HFFc6 (cell line): ENCODE data around the gene SYT5. TPM values are rescaled to one million over a fixed set of nuclear protein-coding genes. Genes with fewer than 3 reads are reported as not detected.
"Not testable (repeated sequence)": the region's sequence is repeated elsewhere in the genome, so short reads cannot be mapped to it uniquely, and the experiment has no call there.

Experiments
- DNase-seq: peaks from one replicate; pipeline ENCODE4 v3.0.0-alpha.2; 2018
- H3K27ac Mint-ChIP-seq: 2 replicates; pipeline ENCODE4 v1.8.0; 2020; ENCODE audit warnings: mild to moderate bottlenecking, mixed read lengths
- H3K27me3 Mint-ChIP-seq: 2 replicates; pipeline ENCODE4 v1.8.0; 2021; ENCODE audit warnings: mild to moderate bottlenecking, moderate library complexity, mixed read lengths; ENCODE audit not compliant: insufficient read depth
- H3K36me3 Mint-ChIP-seq: 2 replicates; pipeline ENCODE4 v1.8.0; 2021; ENCODE audit warnings: low read depth, mixed read lengths
- H3K4me1 Mint-ChIP-seq: 2 replicates; pipeline ENCODE4 v1.8.0; 2020; ENCODE audit warnings: low read depth, mixed read lengths
- H3K4me3 Mint-ChIP-seq: 2 replicates; pipeline ENCODE4 v1.8.0; 2020; ENCODE audit warnings: mild to moderate bottlenecking, moderate library complexity, mixed read lengths
- H3K9me3 Mint-ChIP-seq: 2 replicates; pipeline ENCODE4 v1.8.0; 2020; ENCODE audit warnings: mild to moderate bottlenecking, mixed read lengths
- CTCF ChIP-seq: fragments of 200-600 bp; sonication (generic); IDR thresholded peaks from 2 replicates; pipeline ENCODE4 v1.5.0; 2021; ENCODE audit warnings: antibody characterized with exemption, mild to moderate bottlenecking
- total RNA-seq, 6 experiments: library from RNA; stranded (reverse); fragmentation: NEBNext Ultra II Directional; extraction: Animal tissue kit (Norgen Biotek cat#: 25700); gene quantifications; 2 replicates in 1 of 6; 3 replicates in 5 of 6; pipeline ENCODE4 v1.2.3, GENCODE V29; 2021

SYT5 gene
- total RNA-seq, 6 experiments from 2014 or later: 0.09 to 1.2 (median 0.38) TPM; not detected in 3

- peak overlapping the region; percentile 91 for H3K27ac Mint-ChIP-seq
These were observed 7.3 kb downstream of the SYT5 start for GRCh38 chr19:55172741-55173140.

GRCh38 chr19:55172318-55172717 lies 7.8 kb downstream of the SYT5 start:
- H3K27me3 Mint-ChIP-seq, DNase-seq, H3K9me3 Mint-ChIP-seq, H3K36me3 Mint-ChIP-seq: not testable (repeated sequence)
- Mint-ChIP-seq H3K4me1 (peaks cover 28% of the 10 kb centered on the region), H3K27ac (peak overlapping the region; percentile 91), H3K4me3 (peak overlapping the region; percentile 91)

More at GRCh38 chr19:55172741-55173140, 7.3 kb downstream of the SYT5 start:
- peaks cover 4% of the 10 kb centered on the region; the same call in 1 of the 2 replicates for H3K36me3 Mint-ChIP-seq
- peaks cover 28% of the 10 kb centered on the region for H3K4me1 Mint-ChIP-seq
- H3K4me3 Mint-ChIP-seq: peak overlapping the region; percentile 91
- no peaks in the 10 kb centered on the region for H3K9me3 Mint-ChIP-seq
- peak; percentile 64 for TF ChIP-seq CTCF
- H3K27me3 Mint-ChIP-seq: peaks cover 4% of the 10 kb centered on the region
- peak; percentile 86 for DNase-seq

- peaks cover 28% of the 10 kb centered on the region for H3K4me1 Mint-ChIP-seq
- no peak for TF ChIP-seq CTCF
- H3K36me3 Mint-ChIP-seq: peaks cover 4% of the 10 kb centered on the region; the same call in 1 of the 2 replicates
- peak overlapping the region; percentile 57 for H3K4me3 Mint-ChIP-seq
- no peak for DNase-seq
- 0 out of 2 replicates have a peak overlapping the region, but pooled peaks have one; percentile 31 for H3K27ac Mint-ChIP-seq
- no peaks in the 10 kb centered on the region for H3K9me3 Mint-ChIP-seq
- H3K27me3 Mint-ChIP-seq: peaks cover 7% of the 10 kb centered on the region
These were observed 8.6 kb downstream of the SYT5 start for GRCh38 chr19:55171440-55171839.

- no peak for DNase-seq
- H3K9me3 Mint-ChIP-seq: no peaks in the 10 kb centered on the region
- no peaks in the 10 kb centered on the region for H3K36me3 Mint-ChIP-seq
- TF ChIP-seq CTCF: no peak
- H3K4me3 Mint-ChIP-seq: no peak overlapping the region
- no peak overlapping the region for H3K27ac Mint-ChIP-seq
- peaks cover 32% of the 10 kb centered on the region for H3K4me1 Mint-ChIP-seq
- H3K27me3 Mint-ChIP-seq: peaks cover 10% of the 10 kb centered on the region
These were observed 11.0 kb downstream of the SYT5 start for GRCh38 chr19:55169136-55169535.

GRCh38 chr19:55166530-55167268 lies 13.4 kb downstream of the SYT5 start, which contains the start of gene DNAAF3:
Gene DNAAF3 (minus strand): TSS chr19:55166613. CDS start chr19:55166413, 200 bp downstream.
- peak within 1 kb of the TSS; percentile 89 for H3K4me3 Mint-ChIP-seq
- peaks cover 18% of the 10 kb centered on the region for H3K4me1 Mint-ChIP-seq
- no peaks in the 10 kb centered on the region for H3K36me3 Mint-ChIP-seq
- H3K27ac Mint-ChIP-seq: peak within 1 kb of the TSS; percentile 59
- DNase-seq: peak; percentile 98
- no peak for TF ChIP-seq CTCF
- peaks cover 9% of the 10 kb centered on the region for H3K27me3 Mint-ChIP-seq
- no peaks in the 10 kb centered on the region for H3K9me3 Mint-ChIP-seq

GRCh38 chr19:55165952-55166529 lies 14.0 kb downstream of the SYT5 start:
- no peaks in the 10 kb centered on the region for H3K36me3 Mint-ChIP-seq
- peak; percentile 77 for TF ChIP-seq CTCF
- H3K4me1 Mint-ChIP-seq: peaks cover 13% of the 10 kb centered on the region
- H3K9me3 Mint-ChIP-seq: no peaks in the 10 kb centered on the region
- peak overlapping the region; percentile 89 for H3K4me3 Mint-ChIP-seq
- H3K27ac Mint-ChIP-seq: peak overlapping the region; percentile 59; the same call in 1 of the 2 replicates
- H3K27me3 Mint-ChIP-seq: peaks cover 9% of the 10 kb centered on the region
- DNase-seq: peak; percentile 68
